Muscle of leg (tissue), 11 donors: Measurements from ENCODE around the gene GAS7. TPM values are rescaled to one million over a fixed set of nuclear protein-coding genes. Genes with fewer than 3 reads are reported as not detected.
"Not testable (repeated sequence)": the region's sequence is repeated elsewhere in the genome, so short reads cannot be mapped to it uniquely, and the experiment has no call there.

ENCODE experiments used
- DNase-seq: peaks from one replicate; pipeline ENCODE4 v3.0.0; 2013
- H3K27ac ChIP-seq: one replicate; pipeline ENCODE4 v1.5.1; 2013; ENCODE audit warnings: mild to moderate bottlenecking, low read length, control low read depth
- H3K27me3 ChIP-seq: one replicate; pipeline ENCODE4 v1.6.1; 2013; ENCODE audit warnings: low read length; ENCODE audit not compliant: control insufficient read depth, insufficient read depth
- H3K36me3 ChIP-seq: one replicate; pipeline ENCODE4 v1.6.1; 2013; ENCODE audit warnings: low read length; ENCODE audit not compliant: control insufficient read depth, insufficient read depth
- H3K4me1 ChIP-seq: one replicate; pipeline ENCODE4 v1.6.1; 2013; ENCODE audit warnings: low read length; ENCODE audit not compliant: control insufficient read depth, insufficient read depth
- H3K4me3 ChIP-seq: one replicate; pipeline ENCODE4 v1.5.1; 2013; ENCODE audit warnings: low read length, control low read depth
- H3K9me3 ChIP-seq: replicated peaks from 2 replicates; pipeline ENCODE4 v1.6.1; 2013; ENCODE audit warnings: low read depth, low read length; ENCODE audit not compliant: control insufficient read depth
- WGBS: methylation state at CpG from one replicate; pipeline ENCODE4 v1.1.5; 2013; ENCODE audit warnings: missing lambda C conversion rate; ENCODE audit not compliant: insufficient coverage; 5-methylcytosine and 5-hydroxymethylcytosine counted together
- polyA plus RNA-seq, 8 donors: library from polyadenylated mRNA; unstranded; fragments of 120-200 nt; gene quantifications; one replicate each; pipeline versions ENCODE4 v1.2.1 to v1.2.3, GENCODE V29; 2013; ENCODE audit warnings: inconsistent platforms in 1 of 8, low replicate concordance in 1 of 8; ENCODE audit not compliant: insufficient read length in 8 of 8, insufficient read depth in 1 of 8
- total RNA-seq: library from RNA; stranded (reverse); fragments of 120-200 nt; gene quantifications from one replicate; pipeline ENCODE4 v1.2.4, GENCODE V29; 2013

GAS7 gene
- total and polyA plus RNA-seq, 9 donors, result 33.3 to 68.9 (median 45.9) TPM

DNA sequence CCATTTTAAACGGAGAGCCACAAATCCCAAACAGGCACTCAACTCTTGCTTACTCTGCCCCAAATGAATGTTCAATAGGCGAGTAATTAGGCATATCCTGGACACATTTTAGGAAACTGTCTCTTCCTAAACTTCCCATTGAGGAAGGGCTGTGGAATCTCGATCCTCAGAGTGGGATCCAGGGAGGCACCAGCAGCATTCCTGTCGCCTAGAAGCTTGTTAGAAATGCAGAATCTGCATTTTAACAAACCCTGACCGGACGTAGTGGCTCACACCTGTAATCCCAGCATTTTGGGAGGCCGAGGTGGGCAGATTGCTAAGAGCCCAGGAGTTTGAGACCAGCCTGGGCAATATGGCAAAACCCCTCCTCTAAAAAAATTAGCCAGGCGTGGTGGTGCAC, 95.6 kb downstream of the GAS7 start:
- Histone ChIP-seq H3K4me3 (no peak overlapping the region), H3K27me3 (no peaks in the 10 kb centered on the region), H3K4me1 (peaks cover 27% of the 10 kb centered on the region), H3K27ac (no peak overlapping the region), H3K36me3 (no peaks in the 10 kb centered on the region), H3K9me3 (no peaks in the 10 kb centered on the region)
- 82% methylated on average over 6 of the region's 8 CpGs for WGBS
- DNase-seq, result no peak

- Histone ChIP-seq H3K4me3 (no peak overlapping the region), H3K4me1 (peaks cover 22% of the 10 kb centered on the region), H3K9me3 (no peaks in the 10 kb centered on the region), H3K27me3 (no peaks in the 10 kb centered on the region), H3K36me3 (no peaks in the 10 kb centered on the region), H3K27ac (peak overlapping the region; percentile 80)
- peak; percentile 86 for DNase-seq
- 56% methylated on average over 5 of the region's 8 CpGs for WGBS
Measured at GRCh38 chr17:10099051-10099571, 99.3 kb downstream of the GAS7 start.

GRCh38 chr17:10096596-10096995, 101.8 kb downstream of the GAS7 start:
- no peak overlapping the region for H3K27ac ChIP-seq
- 66% methylated on average over 8 of the region's 8 CpGs for WGBS

GRCh38 chr17:10095295-10095694, 103.1 kb downstream of the GAS7 start:
- H3K4me1 ChIP-seq, result peaks cover 27% of the 10 kb centered on the region
- WGBS, result 39% methylated on average over 3 of the region's 8 CpGs
- H3K9me3 ChIP-seq, H3K36me3 ChIP-seq, H3K27ac ChIP-seq, H3K4me3 ChIP-seq, H3K27me3 ChIP-seq: not testable (repeated sequence)
- peak; percentile 46 for DNase-seq

More at GRCh38 chr17:10096596-10096995, 101.8 kb downstream of the GAS7 start:
- Histone ChIP-seq H3K4me3 (no peak overlapping the region), H3K27me3 (no peaks in the 10 kb centered on the region), H3K4me1 (peaks cover 22% of the 10 kb centered on the region), H3K36me3 (no peaks in the 10 kb centered on the region), H3K9me3 (peaks cover 4% of the 10 kb centered on the region)
- no peak for DNase-seq

- H3K9me3 ChIP-seq, result peaks cover 4% of the 10 kb centered on the region
- H3K27ac ChIP-seq, result no peak overlapping the region
- no peak overlapping the region for H3K4me3 ChIP-seq
- H3K36me3 ChIP-seq, result no peaks in the 10 kb centered on the region
- H3K27me3 ChIP-seq, result no peaks in the 10 kb centered on the region
- 50% methylated on average over 6 of the region's 8 CpGs for WGBS
- H3K4me1 ChIP-seq, result peaks cover 28% of the 10 kb centered on the region
- DNase-seq, result peak; percentile 63
Measured at GRCh38 chr17:10094797-10095196, 103.6 kb downstream of the GAS7 start.

DNA sequence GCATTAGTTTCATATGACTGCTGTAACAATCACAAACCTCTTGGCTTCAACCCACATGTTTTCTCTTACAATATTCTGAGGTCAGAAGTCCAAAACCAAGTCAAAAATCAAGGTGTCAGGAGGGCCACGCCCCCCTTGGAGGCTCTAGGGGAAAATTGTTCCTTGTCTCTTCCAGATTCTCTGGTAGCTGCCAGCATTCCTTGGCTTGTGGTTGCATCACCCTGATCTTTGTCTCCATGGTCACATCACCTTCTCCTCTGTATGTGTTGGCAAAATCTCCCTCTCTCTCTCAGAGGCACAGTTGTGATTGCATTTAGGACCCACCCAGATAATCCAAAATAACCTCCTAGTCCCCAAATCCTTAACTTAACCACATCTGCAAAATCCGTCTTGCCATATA, 105.8 kb downstream of the GAS7 start:
- H3K9me3 ChIP-seq, result peaks cover 4% of the 10 kb centered on the region
- no peaks in the 10 kb centered on the region for H3K27me3 ChIP-seq
- peaks cover 18% of the 10 kb centered on the region for H3K4me1 ChIP-seq
- no peak overlapping the region for H3K4me3 ChIP-seq
- no peak overlapping the region for H3K27ac ChIP-seq
- DNase-seq, result no peak
- no peaks in the 10 kb centered on the region for H3K36me3 ChIP-seq
- WGBS, result no CpG with 5 or more reads among the region's 2 CpGs

DNA sequence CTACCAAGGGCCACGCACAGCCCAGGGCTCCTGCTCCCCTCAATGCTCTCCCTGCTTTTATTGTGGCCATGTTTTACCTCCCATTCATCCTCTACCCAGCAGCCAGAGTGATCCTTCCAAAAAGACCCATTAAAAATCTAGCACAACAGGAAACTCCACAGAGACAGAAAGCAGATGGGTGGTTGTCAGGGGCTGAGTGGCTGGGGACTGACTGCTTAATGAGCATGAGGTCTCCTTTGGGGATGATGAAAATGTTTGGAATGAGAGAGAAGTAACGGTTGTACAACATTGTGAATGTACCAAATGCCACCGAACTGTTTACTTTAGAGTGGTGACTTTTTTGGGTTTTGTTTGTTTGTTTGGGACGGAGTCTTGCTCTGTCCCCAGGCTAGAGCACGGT, 107.4 kb downstream of the GAS7 start:
- WGBS, result 59% methylated on average over 2 of the region's 5 CpGs
- DNase-seq, result no peak
- no peaks in the 10 kb centered on the region for H3K27me3 ChIP-seq
- H3K4me1 ChIP-seq, result peaks cover 22% of the 10 kb centered on the region
- H3K27ac ChIP-seq, result no peak overlapping the region
- H3K9me3 ChIP-seq, result peaks cover 4% of the 10 kb centered on the region
- no peak overlapping the region for H3K4me3 ChIP-seq
- H3K36me3 ChIP-seq, result no peaks in the 10 kb centered on the region

GRCh38 chr17:10089196-10089804, 109.1 kb downstream of the GAS7 start:
- Histone ChIP-seq H3K4me1 (peaks cover 20% of the 10 kb centered on the region), H3K4me3 (no peak overlapping the region), H3K9me3 (peaks cover 4% of the 10 kb centered on the region), H3K27ac (no peak overlapping the region), H3K36me3 (no peaks in the 10 kb centered on the region), H3K27me3 (no peaks in the 10 kb centered on the region)
- no CpG with 5 or more reads among the region's 4 CpGs for WGBS
- DNase-seq, result no peak

- 28% methylated on average over 4 of the region's 6 CpGs for WGBS
Measured at GRCh38 chr17:10088444-10088843, 110.0 kb downstream of the GAS7 start.

GRCh38 chr17:10087355-10087754, 111.1 kb downstream of the GAS7 start:
- DNase-seq, result peak; percentile 69
- H3K4me1 ChIP-seq, result peaks cover 20% of the 10 kb centered on the region
- peaks cover 8% of the 10 kb centered on the region for H3K9me3 ChIP-seq
- H3K36me3 ChIP-seq, result no peaks in the 10 kb centered on the region
- H3K27ac ChIP-seq, result peak overlapping the region; percentile 59
- no peaks in the 10 kb centered on the region for H3K27me3 ChIP-seq
- 17% methylated on average over 1 of the region's 3 CpGs for WGBS
- H3K4me3 ChIP-seq, result no peak overlapping the region

More at GRCh38 chr17:10088444-10088843, 110.0 kb downstream of the GAS7 start:
- Histone ChIP-seq H3K36me3 (no peaks in the 10 kb centered on the region), H3K9me3 (peaks cover 9% of the 10 kb centered on the region), H3K4me3 (no peak overlapping the region), H3K27ac (no peak overlapping the region), H3K4me1 (peaks cover 20% of the 10 kb centered on the region), H3K27me3 (no peaks in the 10 kb centered on the region)
- DNase-seq, result peak; percentile 48
